Right atrium auricular region (tissue), 2 donors: ENCODE data around the gene SLC8A2. TPM values are rescaled to one million over a fixed set of nuclear protein-coding genes. Genes with fewer than 3 reads are reported as not detected.

ENCODE experiments used
- DNase-seq: peaks from one replicate; pipeline ENCODE4 v3.0.0-alpha.2; 2019; ENCODE audit warnings: low spot score
- H3K27ac ChIP-seq, 2 donors: fragments of 200-600 bp; sonication (generic); 1 replicate in 1 of 2; 2 replicates in 1 of 2; pipeline ENCODE4 v1.5.1; 2016 to 2019
- H3K27me3 ChIP-seq, 2 donors: fragments of 200-600 bp; sonication (generic); one replicate each; pipeline versions ENCODE4 v1.5.1 to v1.6.0; 2017 to 2019
- H3K36me3 ChIP-seq: fragments of 200-600 bp; sonication (generic); one replicate; pipeline ENCODE4 v1.5.1; 2016
- H3K4me1 ChIP-seq, 2 donors: fragments of 200-600 bp; sonication (generic); one replicate each; pipeline versions ENCODE4 v1.5.1 to v1.6.0; 2017 to 2019
- H3K4me3 ChIP-seq, 2 donors: fragments of 200-600 bp; sonication (generic); 1 replicate in 1 of 2; 2 replicates in 1 of 2; pipeline ENCODE4 v1.5.1; 2017 to 2019; ENCODE audit warnings: mild to moderate bottlenecking in 1 of 2, moderate library complexity in 1 of 2
- H3K9me3 ChIP-seq, 2 donors: fragments of 200-600 bp; sonication (generic); one replicate each; pipeline ENCODE4 v1.5.1; 2019
- CTCF ChIP-seq, 2 donors: fragments of 200-600 bp; sonication (generic); IDR thresholded peaks; one replicate each; pipeline ENCODE4 v1.5.1; 2019; ENCODE audit warnings: antibody characterized with exemption in 2 of 2
- total RNA-seq, 2 donors: library from RNA; depleted of rRNA; stranded (reverse); fragments of >200 nt; gene quantifications; one replicate each; pipeline ENCODE4 v1.1.0, GENCODE V29; 2016

The SLC8A2 gene
- total RNA-seq, 2 donors from 2014 or later = 0.28 to 0.37 TPM

- no peaks in the 10 kb centered on the region for H3K36me3 ChIP-seq
- peak in 1 of 2 donors; percentile 48 for TF ChIP-seq CTCF (IDR thresholded peaks at IDR 0.05)
- peaks cover 16 to 27% of the 10 kb centered on the region in 2 donors for H3K27me3 ChIP-seq
These were observed 41.5 kb downstream of the SLC8A2 start for GRCh38 chr19:47430041-47430802.

GRCh38 chr19:47429140-47429793 lies 42.4 kb downstream of the SLC8A2 start:
- TF ChIP-seq CTCF (IDR thresholded peaks at IDR 0.05) = no peak
- Histone ChIP-seq H3K4me3 (no peak overlapping the region), H3K36me3 (no peaks in the 10 kb centered on the region), H3K27ac (no peak overlapping the region), H3K9me3 (no peaks in the 10 kb centered on the region), H3K27me3 (peaks cover 16 to 27% of the 10 kb centered on the region in 2 donors), H3K4me1 (peaks cover 0 to 30% of the 10 kb centered on the region in 2 donors)
- DNase-seq = no peak

More at GRCh38 chr19:47430041-47430802, 41.5 kb downstream of the SLC8A2 start:
- peak overlapping the region in 1 of 2 donors; percentile 30 for H3K4me3 ChIP-seq
- no peak overlapping the region for H3K27ac ChIP-seq
- H3K4me1 ChIP-seq = peaks cover 0 to 30% of the 10 kb centered on the region in 2 donors
- H3K9me3 ChIP-seq = no peaks in the 10 kb centered on the region
- DNase-seq = no peak

- peak overlapping the region in 1 of 2 donors; percentile 12 for H3K4me3 ChIP-seq
- H3K27ac ChIP-seq = peak overlapping the region in 1 of 2 donors; percentile 13
- DNase-seq = peak; percentile 86
- no peaks in the 10 kb centered on the region for H3K9me3 ChIP-seq
- H3K4me1 ChIP-seq = peaks cover 0 to 30% of the 10 kb centered on the region in 2 donors
- no peaks in the 10 kb centered on the region for H3K36me3 ChIP-seq
- peaks cover 16 to 27% of the 10 kb centered on the region in 2 donors for H3K27me3 ChIP-seq
- no peak for TF ChIP-seq CTCF (IDR thresholded peaks at IDR 0.05)
These were observed 43.4 kb downstream of the SLC8A2 start for GRCh38 chr19:47428177-47428894.

- Histone ChIP-seq H3K27ac (peak overlapping the region in 1 of 2 donors; percentile 13), H3K9me3 (no peaks in the 10 kb centered on the region), H3K36me3 (no peaks in the 10 kb centered on the region), H3K27me3 (peaks cover 16 to 27% of the 10 kb centered on the region in 2 donors), H3K4me1 (peaks cover 0 to 30% of the 10 kb centered on the region in 2 donors), H3K4me3 (peak overlapping the region in 1 of 2 donors; percentile 12)
- peak; percentile 59 for DNase-seq
- TF ChIP-seq CTCF (IDR thresholded peaks at IDR 0.05) = peak; percentile 88 to 89
These were observed 44.2 kb downstream of the SLC8A2 start for GRCh38 chr19:47427241-47428176.
